NT2/D1 (cell line): ENCODE measurements around the gene MPV17L.
"Not testable (repeated sequence)": the region's sequence is repeated elsewhere in the genome, so short reads cannot be mapped to it uniquely, and the experiment has no call there.

Experiments used
- SUZ12 ChIP-seq: IDR thresholded peaks from 2 replicates; pipeline ENCODE4 v1.6.1; 2011; ENCODE audit not compliant: insufficient read length, insufficient read depth; ENCODE audit errors: extremely low read depth
- YY1 ChIP-seq: IDR thresholded peaks from 2 replicates; pipeline ENCODE4 v1.6.1; 2011; ENCODE audit not compliant: insufficient read length, insufficient read depth
- ZNF274 ChIP-seq: IDR thresholded peaks from 2 replicates; pipeline ENCODE4 v1.6.1; 2011; ENCODE audit warnings: mild to moderate bottlenecking, low read depth, low read length

- TF ChIP-seq YY1, ZNF274, SUZ12: not testable (repeated sequence)
Observed at GRCh38 chr16:15351745-15352144, 43.8 kb upstream of the MPV17L start.
